Activated CD4-positive, CD25-positive, alpha-beta regulatory T cell (primary cell): ENCODE measurements around the gene RBM14.
"Not testable (repeated sequence)": the region's sequence is repeated elsewhere in the genome, so short reads cannot be mapped to it uniquely, and the experiment has no call there.

Experiments used
- DNase-seq, 4 experiments: peaks; one replicate each; lab custom pipeline; 2025; lab: John Stamatoyannopoulos, UW

The RBM14 gene

GRCh38 chr11:66616379-66617154 lies at the start of gene RBM14:
TSS of gene RBM14 (plus strand) at chr11:66616630. CDS start at chr11:66616721, 91 bp downstream.
- DNase-seq: peak; percentile 95 to 97 (median 96)

DNA sequence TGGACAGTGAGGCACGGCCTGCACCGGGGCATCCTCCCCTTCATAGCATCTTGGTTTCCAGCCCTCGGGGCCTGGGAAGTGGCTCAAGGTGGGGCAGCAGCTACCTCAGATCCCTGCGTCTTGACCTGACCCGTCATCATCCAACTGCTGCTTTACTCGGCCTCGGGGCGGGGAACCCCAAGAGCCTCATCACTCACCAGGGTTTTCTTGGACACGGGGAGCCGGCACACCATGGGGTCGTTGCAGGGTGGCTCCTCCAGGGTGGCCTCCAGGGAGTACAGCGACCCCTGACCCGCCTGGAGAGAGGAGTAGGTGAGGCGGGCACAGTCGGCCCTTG lies 48.7 kb upstream of the RBM14 start:
- no peak for DNase-seq

DNA sequence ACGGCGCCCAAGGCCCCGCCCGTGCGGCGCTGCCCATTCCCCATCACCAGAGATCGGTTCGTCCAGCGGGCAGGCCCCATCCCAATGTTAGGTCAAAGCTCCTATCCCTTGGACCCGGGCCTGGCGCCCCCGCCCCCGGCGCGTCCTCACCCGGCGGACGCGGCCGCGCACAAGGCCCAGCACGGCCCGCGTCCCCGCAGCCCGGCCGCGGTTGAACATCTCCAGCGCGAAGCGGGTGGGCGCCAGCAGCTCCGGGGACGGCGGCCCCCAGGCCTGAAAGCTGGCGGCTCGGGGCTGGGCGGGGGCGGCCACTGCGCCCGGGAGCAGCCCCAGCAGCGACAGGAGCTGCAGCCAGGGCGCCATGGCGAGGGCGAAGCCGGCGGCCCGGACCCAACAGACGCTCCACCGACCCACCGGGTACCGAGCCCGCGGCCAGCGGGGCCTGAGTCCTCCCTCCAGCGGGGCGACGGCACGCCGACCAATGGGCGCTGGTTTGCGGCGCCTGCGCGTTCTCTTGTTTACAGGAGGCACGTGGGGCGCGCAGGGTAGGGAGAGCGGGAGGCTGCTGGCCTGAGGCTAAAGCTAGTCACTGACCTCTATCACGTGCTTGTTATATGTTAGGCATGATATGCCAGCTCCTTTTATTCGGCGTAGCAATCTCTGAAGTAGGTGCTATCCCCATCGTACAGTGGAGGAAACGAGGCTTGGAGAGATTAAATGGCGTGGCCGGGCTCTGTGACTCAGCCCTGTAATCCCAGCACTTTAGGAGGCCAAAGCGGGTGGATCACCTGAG lies 48.1 kb upstream of the RBM14 start, which contains the start of gene CTSF:
TSS of gene CTSF (minus strand) at position 483 of the 793 bp plus-strand sequence. CDS start at position 363, 120 bp downstream.
- DNase-seq: peak; percentile 25 to 36 (median 32)

DNA sequence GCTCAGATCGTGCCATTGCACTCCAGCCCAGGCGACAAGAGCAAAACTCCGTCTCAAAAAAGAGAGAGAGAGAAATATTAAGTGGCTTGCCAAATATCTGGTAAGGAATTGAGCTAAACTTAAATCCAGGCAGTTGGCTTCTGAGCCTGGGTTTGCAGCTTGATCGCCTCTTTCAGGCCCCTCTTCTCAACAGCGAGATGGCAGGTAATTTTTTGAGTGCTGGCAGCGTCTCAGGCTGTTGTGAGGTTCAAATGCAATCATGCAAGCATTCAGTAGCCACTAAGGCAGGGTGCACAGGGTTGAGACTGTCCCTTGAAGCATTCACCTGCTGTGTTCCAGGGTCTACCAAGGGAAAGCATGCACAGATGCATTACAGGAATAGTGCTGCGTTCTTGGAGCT lies 47.4 kb upstream of the RBM14 start:
- no peak for DNase-seq

DNA sequence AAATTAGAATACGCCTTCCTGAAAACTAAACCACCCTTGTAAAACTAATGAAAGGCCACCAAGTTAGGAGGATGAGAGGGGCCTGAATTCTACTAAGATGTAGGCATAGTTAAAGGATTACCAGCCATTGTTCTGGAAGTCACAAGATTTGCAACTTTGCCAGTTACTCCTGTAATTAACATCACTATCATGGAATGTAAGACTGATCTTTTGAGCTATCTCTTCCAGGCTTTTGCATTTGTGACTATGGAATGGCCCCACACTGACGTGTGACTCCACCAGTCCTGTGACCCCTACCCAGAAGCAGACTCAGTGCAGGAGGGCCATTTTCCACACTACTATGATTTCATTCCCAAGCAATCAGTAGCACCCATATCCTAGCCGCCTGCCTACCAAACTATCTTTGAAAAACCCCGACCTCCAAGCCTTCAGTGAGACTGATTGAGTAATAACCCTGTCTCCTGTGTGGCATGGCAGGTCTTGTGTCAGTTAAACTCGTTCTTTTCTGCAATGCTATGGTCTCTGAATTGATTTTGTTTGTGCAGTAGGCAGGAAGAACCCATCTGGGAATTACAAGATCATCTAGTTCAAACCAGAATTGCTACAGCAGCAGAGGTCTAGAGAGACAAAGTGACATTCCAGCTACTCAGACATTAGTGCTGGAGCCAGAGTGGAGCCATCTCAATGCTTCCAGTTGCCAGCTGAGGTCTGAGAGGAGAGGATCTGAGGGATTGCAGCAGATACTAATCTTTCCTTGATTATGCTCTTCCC lies 46.2 kb upstream of the RBM14 start:
- no peak for DNase-seq

DNA sequence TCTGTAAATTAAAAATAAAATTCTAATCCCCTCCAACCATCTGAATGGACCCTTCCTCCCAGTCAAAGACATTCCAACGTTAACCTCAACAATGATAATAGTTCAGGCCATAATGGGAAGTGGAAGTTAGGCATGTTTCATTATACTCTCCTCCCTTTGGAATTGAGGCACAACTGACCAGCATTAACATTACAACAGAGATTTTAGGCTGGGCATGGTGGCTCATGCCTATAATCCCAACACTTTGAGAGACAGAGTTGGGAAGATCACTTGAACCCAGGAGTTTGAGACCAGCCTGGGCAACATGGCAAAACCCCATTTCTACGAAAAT lies 45.6 kb upstream of the RBM14 start:
- DNase-seq: no peak

DNA sequence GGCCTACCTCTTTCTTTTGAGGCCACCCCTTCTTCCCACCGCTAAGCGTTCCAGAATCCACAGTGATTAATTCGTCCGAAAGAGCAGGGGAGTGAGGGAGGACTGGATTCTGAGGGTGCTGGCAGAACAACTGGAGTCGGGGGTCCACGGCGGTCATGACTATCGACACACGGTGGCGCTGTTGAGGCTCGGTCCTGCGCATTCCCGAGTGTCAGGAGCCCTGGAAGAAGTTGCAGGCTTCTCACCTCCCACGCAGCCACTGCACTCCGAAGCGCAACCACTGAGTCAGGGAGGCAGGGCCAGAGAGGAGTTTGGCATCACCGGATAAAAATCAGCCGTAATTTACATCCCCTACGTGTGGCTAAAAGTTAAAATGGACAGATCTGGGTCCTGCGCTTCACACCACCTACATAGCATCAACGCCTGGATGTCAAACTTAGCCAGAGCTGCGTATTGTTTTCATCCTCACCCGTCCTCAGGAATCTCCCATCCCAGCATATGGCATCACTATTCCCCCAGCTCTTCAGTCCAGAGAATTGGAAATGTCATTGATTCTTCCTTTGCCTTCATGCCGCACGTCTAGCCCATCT lies 37.3 kb upstream of the RBM14 start:
- DNase-seq: peak; percentile 44 to 70 (median 55)

- DNase-seq: no peak
Measured at GRCh38 chr11:66580803-66581202, 35.6 kb upstream of the RBM14 start.

- no peak for DNase-seq
Measured at GRCh38 chr11:66581261-66581660, 35.2 kb upstream of the RBM14 start.

DNA sequence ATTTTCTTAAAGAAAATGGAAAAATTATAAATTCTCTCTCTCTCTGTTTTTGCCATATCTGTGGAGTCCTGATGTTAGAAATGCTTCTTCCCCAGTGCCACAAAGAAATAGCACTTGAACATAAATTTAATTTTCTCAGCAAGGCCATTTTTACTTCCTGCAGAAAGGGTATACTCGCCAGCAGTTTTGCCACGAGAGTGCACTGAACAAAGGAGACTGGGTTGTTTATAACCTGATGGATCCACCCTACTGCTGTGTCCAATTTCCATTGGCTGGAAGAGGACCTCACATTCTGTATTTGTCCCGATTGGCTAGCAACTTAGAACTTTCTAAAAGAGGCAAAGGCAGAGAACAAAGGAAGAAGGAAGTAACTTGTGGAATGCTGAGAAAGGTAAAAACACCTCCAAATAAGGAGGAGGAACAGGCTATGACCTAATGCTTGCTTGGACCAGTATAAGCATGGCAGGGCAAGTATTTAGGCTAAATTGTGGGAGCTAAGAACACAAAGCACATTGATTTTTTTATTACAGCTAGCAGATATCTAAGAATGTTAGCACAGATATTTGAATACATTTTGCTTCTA lies 33.8 kb upstream of the RBM14 start:
- not testable (repeated sequence) for DNase-seq

DNA sequence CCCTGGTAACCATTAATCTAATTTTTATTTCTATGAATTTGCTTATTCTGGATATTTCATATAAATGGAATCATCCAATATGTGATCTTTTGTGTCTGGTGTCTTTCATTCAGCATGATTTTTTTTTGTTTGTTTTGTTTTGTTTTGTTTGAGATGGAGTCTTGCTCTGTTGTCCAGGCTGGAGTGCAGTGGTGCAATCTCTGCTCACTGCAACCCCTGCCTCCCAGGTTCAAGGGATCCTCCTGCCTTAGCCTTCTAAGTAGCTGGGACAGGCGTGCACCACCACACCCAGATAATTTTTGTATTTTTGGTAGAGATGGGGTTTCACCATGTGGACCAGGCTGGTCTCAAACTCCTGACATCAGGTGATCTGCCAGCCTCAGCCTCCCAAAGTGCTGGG lies 31.0 kb upstream of the RBM14 start:
- DNase-seq: not testable (repeated sequence)

GRCh38 chr11:66586136-66586535 lies 30.3 kb upstream of the RBM14 start:
- DNase-seq: no peak

DNA sequence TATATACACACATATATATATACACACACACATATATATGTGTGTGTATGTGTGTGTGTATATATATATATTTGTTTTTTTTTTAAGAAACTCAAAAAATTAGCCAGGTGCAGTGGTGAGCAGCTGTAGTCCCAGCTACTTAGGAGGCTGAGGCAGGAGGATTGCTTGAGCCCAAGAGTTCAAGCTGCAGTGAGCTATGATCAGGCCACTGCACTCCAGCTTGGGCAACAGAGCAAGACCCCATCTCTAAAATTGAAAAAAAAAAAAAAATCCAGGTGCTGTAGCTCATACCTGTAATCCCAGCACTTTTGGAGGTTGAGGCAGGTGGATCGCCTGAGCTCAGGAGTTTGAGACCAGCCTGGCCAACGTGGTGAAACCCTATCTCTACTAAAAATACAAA lies 27.1 kb upstream of the RBM14 start:
- DNase-seq: not testable (repeated sequence)

- DNase-seq: no peak
Measured at GRCh38 chr11:66589996-66590675, 26.3 kb upstream of the RBM14 start.

DNA sequence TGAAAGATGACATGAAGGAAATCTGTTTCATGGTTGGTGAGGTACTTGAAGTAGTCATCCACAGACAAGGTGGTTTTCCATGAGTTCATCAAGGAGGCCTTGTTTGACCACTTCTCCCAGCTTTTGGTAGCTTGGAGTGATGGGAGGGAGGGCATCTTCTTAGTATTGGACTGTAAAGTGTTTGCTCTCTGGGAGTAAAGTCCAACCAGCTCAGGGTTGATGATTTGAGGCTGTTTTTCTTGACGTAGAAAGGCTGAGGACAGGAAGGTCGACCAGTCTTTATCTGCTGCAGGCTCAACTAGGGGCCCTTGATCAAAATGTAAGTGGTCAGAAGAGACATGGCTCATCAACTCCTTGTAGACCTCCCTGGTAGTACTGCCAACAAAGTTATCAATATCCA lies 25.3 kb upstream of the RBM14 start:
- DNase-seq: no peak

DNA sequence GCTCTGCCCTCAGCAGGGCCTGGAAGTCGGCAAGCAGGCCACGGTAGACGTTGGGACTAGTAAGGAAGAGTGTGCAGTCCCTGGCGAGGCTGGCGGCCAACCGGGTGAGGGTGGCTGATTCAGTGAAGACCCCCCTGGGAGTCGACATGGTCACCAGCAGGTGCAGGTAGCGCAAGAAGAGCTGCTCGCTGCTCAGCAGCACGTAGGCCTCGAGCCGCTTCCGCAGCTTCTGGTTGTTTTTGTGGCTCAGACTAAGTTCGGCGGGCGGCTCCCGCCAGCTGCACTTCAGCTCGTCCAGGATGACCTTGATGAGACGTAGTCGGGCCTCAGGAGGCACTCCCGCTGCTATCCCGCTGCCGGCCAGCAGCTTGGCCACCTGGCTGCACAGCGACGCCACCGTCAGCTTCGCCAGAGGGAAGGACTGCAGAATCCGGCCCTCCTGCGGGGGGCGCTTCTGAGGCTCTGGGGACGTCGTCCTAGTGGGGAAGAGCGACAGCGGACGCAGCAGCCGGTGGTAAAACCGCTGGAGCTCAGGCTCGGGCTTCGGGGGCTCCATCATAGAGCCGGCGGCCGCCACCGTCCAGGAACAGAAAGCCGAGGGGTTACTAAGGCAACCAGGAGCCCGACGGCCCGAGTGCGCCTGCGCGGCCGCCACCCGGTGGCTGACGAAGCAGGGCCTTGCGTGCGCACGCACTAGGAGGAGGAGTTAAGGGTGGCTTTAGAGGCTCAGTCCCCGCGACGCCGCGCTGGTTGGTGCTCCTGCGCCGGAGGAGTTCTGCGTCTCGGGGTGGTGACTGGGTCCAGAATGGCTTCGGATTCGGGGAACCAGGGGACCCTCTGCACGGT lies 23.8 kb upstream of the RBM14 start, which contains the start of the genes CCDC87 and CCS:
TSS of gene CCDC87 (minus strand) at position 607 of the 846 bp plus-strand sequence. CDS start at position 559, 48 bp downstream.
TSS of gene CCS (plus strand) at position 729 of the 846 bp plus-strand sequence. CDS start at position 806, 77 bp downstream.
- peak; percentile 96 to 99 (median 96) for DNase-seq

DNA sequence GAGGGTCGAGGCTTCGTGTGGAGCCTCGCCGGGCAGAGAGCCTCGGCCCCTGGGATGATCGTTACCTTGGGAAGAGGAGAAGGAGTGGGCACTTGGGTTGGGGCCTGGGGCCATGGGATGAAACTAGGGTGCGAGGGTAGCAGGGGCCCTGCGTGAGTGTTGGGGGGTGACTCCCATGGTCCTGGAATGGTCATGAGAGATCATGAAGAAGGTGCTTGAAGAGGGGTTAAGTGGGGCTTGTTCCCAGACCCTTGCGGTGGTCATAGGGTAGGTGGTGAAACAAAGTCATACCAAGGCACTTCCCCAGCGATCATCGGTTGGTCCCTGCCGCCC lies 23.2 kb upstream of the RBM14 start:
- no peak for DNase-seq

GRCh38 chr11:66593650-66594049 lies 22.8 kb upstream of the RBM14 start:
- DNase-seq: no peak

DNA sequence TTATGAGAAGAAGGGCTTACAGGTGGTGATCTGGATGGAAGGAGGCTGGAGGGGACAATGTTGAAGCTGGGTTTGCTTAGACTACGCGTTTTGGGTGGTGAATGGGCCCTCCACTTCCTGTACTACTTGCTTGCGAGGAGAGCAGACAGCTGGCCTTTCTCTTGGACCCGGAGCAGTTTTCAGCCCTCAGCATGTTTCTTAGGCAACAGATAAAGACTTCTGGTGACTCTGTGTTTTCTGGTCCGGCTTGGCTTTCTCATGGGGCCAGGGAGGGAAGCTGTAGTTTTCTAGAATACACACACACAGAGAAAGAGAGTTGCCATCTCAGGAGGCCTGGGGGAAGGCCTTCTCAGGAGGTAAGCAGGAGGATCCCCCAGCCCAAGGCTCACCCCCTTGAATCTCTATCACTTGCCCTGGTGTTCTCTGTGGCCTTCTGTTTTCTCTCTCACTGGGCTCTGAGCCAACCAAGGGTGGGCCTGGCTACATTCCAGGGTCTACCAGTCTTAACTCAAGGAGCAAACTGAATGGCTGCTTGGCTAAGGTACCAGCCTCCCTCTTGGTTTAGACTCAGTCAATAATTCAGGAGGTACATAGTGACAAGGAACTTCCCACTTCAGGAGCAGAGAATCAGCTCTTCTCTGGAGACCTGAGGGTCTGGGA lies 21.1 kb upstream of the RBM14 start:
- no peak for DNase-seq

DNA sequence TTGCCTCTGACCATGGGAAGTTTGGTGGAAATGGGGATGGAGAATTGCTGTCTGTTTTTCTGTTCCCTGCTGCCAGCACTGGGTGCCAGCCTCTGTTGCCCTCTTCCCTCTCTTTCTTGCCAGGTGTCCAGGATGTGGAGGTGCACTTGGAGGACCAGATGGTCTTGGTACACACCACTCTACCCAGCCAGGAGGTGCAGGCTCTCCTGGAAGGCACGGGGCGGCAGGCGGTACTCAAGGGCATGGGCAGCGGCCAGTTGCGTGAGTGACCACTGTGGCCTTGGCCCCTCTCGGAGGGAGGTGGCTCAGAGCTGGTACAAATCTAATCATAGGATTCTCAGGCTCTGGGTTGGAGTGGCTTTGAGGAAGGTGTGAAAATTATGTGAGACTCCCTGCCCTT lies 17.4 kb upstream of the RBM14 start:
- DNase-seq: no peak
